ENCODE measurements around the gene SNX33. TPM values are rescaled to one million over a fixed set of nuclear protein-coding genes. Genes with fewer than 3 reads are reported as not detected.
"Not testable (repeated sequence)": the region's sequence is repeated elsewhere in the genome, so short reads cannot be mapped to it uniquely, and the experiment has no call there.

Gene SNX33
- polyA plus RNA-seq, 6 donors from 2014 or later, result 0.13 TPM; not detected in 5

DNA sequence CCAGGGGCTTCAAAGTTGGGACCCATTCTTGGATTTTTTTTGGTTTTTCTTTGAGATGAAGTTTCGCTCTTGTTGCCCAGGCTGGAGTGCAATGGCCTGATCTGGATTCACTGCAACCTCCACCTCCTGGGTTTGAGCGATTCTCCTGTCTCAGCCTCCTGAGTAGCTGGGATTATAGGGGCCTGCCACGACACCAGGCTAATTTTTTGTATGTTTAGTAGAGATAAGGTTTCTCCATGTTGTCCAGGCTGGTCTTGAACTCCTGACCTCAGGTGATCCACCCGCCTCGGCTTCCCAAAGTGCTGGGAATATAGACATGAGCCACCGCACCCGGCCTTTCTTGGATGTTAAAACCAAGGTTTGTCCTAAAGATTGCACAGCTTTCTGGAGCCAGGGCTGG is 13.8 kb upstream of the SNX33 start:
- not testable (repeated sequence) for DNase-seq; H3K27ac Mint-ChIP-seq; ATAC-seq (ENCODE audit: low read depth in 2 of 2); H3K36me3 Mint-ChIP-seq; H3K9me3 Mint-ChIP-seq; H3K27me3 Mint-ChIP-seq; H3K4me3 Mint-ChIP-seq
- peaks cover 19 to 23% (median 22%) of the 10 kb centered on the region in 3 donors for H3K4me1 Mint-ChIP-seq

DNA sequence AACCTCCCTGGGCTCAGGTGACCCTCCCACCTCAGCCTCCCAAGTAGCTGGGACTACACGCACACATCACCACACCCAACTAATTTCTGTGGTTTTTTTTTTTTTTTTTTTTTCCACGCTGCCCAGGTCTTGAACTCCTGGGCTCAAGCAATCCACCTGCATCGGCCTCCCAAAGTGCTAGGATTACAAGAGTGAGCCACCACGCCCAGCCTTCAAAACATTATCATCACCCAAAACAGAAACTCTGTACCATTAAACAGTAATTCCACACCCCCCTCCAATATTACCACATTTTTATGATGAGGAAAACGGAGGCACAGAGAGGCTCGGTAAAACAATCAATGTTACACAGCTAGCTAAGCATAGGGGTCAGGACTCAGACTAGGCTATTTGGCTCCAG is 11.7 kb upstream of the SNX33 start:
- Mint-ChIP-seq H3K4me3 (no peak overlapping the region), H3K27ac (peak overlapping the region in 1 of 6 donors; percentile 93), H3K4me1 (peaks cover 22 to 38% (median 34%) of the 10 kb centered on the region in 3 donors), H3K9me3 (no peaks in the 10 kb centered on the region), H3K27me3 (no peaks in the 10 kb centered on the region), H3K36me3 (no peaks in the 10 kb centered on the region)
- no peak for DNase-seq
- no peak for ATAC-seq (ENCODE audit: low read depth in 2 of 2)

DNA sequence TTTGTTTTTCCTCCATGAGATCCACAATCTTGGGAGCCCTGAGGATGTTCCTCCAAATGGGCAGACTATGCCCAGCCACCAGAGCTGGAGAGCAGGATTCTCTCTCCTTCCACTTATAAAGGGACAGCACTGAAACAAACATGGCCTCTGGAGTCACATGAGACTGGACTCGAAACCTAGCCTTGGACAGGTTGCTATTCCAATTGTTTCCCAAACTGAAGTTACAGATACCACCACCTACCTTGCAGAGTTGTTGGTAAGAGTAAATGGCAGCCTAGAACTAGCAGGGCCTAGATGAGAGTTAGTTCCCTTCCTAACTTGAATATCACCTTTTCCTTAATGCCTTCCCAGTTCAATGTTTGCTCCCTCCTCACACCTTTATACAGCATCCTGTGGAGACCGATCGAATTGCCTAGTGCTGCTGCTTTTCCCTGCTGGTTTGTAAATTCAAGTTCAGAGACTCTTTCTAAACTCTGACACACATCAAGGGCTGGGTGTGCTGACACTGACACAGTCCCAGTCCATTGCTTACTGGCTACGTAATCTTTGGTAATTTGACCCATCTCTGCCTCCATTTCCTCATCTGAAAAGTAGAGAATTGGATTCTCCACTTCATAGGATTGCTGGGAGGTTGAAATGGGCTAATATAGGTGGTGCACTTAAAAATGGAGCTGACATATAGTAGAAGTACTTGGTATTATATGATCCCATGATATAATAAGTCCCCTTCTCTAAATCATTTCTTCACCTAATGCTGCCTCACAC is 10.3 kb upstream of the SNX33 start:
- ATAC-seq (ENCODE audit: low read depth in 2 of 2), result no peak
- Mint-ChIP-seq H3K4me1 (peaks cover 25 to 42% (median 36%) of the 10 kb centered on the region in 3 donors), H3K36me3 (no peaks in the 10 kb centered on the region), H3K27me3 (no peaks in the 10 kb centered on the region), H3K4me3 (peak overlapping the region in 5 of 8 donors; percentile 16 to 97 (median 73)), H3K27ac (peak overlapping the region in 1 of 6 donors; percentile 42), H3K9me3 (no peaks in the 10 kb centered on the region)
- no peak for DNase-seq

DNA sequence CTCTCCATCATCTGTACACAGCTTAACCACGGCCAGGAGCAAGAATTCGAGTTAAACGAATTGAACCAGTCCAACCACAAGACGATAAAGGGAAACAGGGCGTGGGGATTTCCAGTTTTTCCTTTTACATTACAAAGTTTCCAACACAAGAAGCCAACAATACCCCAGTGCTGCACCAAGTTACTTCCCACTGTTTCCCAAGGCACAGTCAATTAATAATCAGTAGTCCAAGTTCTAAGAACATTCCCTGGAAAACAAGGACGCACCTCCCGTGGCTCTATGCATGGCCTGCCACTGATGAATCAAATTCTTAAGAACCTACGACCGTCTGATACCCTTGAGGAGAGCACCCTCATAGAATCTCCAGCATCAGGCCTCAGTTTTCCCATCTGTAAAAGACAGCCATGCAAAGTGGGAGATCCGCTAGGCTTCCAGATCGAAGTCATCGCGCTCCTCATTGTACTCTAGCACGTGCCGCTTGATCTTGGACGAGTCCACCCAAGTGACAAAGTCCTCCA is 8.5 kb upstream of the SNX33 start:
- Mint-ChIP-seq H3K9me3 (no peaks in the 10 kb centered on the region), H3K27me3 (no peaks in the 10 kb centered on the region), H3K27ac (peak overlapping the region; percentile 91 to 98 (median 97)), H3K36me3 (no peaks in the 10 kb centered on the region), H3K4me3 (peak overlapping the region; percentile 87 to 97 (median 94)), H3K4me1 (peaks cover 25 to 42% (median 36%) of the 10 kb centered on the region in 3 donors)
- DNase-seq (no peak), ATAC-seq (ENCODE audit: low read depth in 2 of 2) (no peak)

DNA sequence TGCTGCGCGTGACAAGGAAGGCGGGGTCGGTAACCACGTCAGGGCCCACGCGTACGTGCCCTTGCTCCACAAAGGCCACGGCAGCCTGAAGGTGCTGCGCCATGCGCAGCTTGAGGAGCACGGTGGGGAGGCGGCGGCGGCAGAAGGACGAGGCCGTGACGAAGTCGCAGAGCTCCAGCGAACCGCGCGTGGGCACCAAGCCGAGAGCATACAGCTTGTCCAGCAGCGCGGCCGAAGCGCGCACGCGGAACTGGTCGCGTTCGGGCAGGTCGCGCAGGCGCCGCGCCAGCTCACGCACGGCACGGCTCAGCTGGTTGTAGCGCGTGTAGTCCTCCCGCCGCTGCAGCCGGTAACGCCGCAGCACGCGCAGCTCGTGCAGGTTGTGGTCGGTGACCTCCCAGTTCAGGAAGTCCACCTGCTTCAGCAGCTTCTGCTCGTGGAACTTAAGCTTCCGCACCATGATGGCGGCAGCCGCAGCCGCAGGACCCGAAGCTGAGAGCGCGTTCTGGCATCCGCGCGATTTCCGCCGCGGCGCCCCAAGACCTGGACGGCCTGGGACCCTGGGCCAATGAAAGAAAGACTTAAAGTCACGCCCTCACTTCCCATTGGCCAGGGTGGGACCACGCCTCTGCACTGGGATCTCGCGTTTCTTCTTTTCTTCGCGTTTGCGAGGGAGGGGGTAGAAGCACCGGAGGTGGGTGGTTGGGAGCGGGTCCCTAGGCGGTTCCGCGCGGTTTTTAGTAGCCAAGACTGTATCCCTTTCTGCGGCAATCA is 7.8 kb upstream of the SNX33 start, which contains the start of gene IMP3:
Gene IMP3, minus strand, starts transcription at position 516 of the 774 bp plus-strand sequence. Its CDS starts 56 bp downstream, at position 460.
- Mint-ChIP-seq H3K27me3 (no peaks in the 10 kb centered on the region), H3K36me3 (no peaks in the 10 kb centered on the region), H3K4me1 (peaks cover 25 to 42% (median 36%) of the 10 kb centered on the region in 3 donors), H3K27ac (peak within 1 kb of the TSS; percentile 91 to 98 (median 97)), H3K4me3 (peak within 1 kb of the TSS; percentile 87 to 97 (median 94)), H3K9me3 (no peaks in the 10 kb centered on the region)
- ATAC-seq (ENCODE audit: low read depth in 2 of 2) (peak; percentile 90 to 91), DNase-seq (peak; percentile 93)

DNA sequence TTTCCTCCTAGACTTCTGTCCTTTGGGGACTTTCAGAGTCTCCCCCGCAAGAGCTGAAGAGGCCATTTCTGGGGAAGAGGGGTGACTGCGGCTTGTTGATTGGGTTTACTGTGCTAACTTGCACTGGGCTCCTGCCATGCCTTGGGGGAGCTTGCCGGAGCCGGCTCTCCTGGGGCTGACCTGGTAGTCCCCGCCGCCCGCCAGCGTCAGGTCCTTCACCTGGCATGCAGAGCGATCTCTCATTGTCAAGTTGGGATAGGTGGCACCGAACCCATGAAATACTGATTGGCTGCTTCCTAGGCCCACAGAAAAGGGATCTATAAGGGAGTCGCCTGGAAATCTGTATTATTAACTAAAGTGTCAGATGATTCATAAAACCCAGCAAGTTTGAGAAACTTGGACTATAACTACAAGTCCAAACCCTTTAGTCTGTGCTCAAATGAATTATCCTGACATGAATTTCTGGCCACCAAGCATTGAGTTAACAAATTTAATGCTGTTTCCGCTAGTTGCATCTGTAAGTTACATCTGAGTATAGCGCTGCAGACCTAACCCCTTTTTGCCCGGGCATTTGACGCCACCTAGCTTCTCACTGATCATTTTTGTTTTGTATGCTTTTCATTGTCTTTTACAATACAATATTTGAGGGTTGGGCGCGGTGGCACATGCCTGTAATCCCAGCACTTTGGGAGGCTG is 7.1 kb upstream of the SNX33 start:
- peaks cover 25 to 41% (median 36%) of the 10 kb centered on the region in 3 donors for H3K4me1 Mint-ChIP-seq
- no peaks in the 10 kb centered on the region for H3K27me3 Mint-ChIP-seq
- peak; percentile 37 for DNase-seq
- H3K36me3 Mint-ChIP-seq, result no peaks in the 10 kb centered on the region
- peak overlapping the region; percentile 91 to 98 (median 97) for H3K27ac Mint-ChIP-seq
- peak; percentile 31 for ATAC-seq (ENCODE audit: low read depth in 2 of 2)
- no peaks in the 10 kb centered on the region for H3K9me3 Mint-ChIP-seq
- H3K4me3 Mint-ChIP-seq, result peak overlapping the region; percentile 87 to 97 (median 94)

DNA sequence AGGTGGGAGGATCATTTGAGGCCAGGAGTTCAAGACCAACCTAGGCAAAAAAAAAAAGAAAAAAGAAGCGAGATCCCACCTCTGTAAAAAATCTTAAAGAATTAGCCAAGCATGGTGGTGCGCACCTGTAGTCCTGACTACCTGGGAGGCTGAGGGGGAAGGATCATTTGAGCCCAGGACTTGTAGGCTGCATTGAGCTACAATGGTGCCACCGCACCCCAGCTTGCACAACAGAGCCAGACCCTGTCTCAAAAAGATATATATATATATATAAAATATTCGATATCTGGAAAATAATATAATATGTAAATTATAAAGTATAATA is 6.6 kb upstream of the SNX33 start:
- DNase-seq (no peak), ATAC-seq (ENCODE audit: low read depth in 2 of 2) (no peak)
- H3K27me3 Mint-ChIP-seq, result peaks cover 0 to 1% (median under 1%) of the 10 kb centered on the region in 3 donors
- H3K9me3 Mint-ChIP-seq, result no peaks in the 10 kb centered on the region
- peak overlapping the region in 3 of 6 donors; percentile 97 to 98 (median 97) for H3K27ac Mint-ChIP-seq
- H3K36me3 Mint-ChIP-seq, result no peaks in the 10 kb centered on the region
- H3K4me3 Mint-ChIP-seq, result peak overlapping the region; percentile 87 to 97 (median 94)
- peaks cover 23 to 36% (median 33%) of the 10 kb centered on the region in 3 donors for H3K4me1 Mint-ChIP-seq

DNA sequence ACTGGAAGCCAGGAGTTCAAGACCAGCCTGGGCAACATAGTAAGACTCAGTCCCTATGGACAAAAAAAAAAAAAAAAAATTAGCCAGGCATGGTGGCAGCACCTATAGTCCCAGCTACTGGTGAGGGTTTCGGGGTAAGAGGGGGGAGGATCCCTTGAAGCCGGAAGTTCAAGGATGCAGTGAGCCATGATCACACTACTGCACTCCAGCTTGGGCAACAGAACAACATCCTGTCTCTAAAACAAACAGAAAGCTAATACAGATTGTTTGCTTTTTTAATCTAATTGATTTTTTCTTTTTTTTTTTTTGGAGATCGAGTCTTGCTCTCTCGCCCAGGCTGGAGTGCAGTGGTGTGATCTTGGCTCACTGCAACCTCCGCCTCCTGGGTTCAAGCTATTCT is 6.1 kb upstream of the SNX33 start:
- Mint-ChIP-seq H3K9me3 (no peaks in the 10 kb centered on the region), H3K36me3 (no peaks in the 10 kb centered on the region), H3K4me1 (peaks cover 24 to 39% (median 31%) of the 10 kb centered on the region in 3 donors), H3K27ac (no peak overlapping the region), H3K27me3 (peaks cover 2 to 6% (median 5%) of the 10 kb centered on the region in 3 donors), H3K4me3 (peak overlapping the region in 1 of 8 donors; percentile 97)
- ATAC-seq (ENCODE audit: low read depth in 2 of 2) (no peak), DNase-seq (no peak)

DNA sequence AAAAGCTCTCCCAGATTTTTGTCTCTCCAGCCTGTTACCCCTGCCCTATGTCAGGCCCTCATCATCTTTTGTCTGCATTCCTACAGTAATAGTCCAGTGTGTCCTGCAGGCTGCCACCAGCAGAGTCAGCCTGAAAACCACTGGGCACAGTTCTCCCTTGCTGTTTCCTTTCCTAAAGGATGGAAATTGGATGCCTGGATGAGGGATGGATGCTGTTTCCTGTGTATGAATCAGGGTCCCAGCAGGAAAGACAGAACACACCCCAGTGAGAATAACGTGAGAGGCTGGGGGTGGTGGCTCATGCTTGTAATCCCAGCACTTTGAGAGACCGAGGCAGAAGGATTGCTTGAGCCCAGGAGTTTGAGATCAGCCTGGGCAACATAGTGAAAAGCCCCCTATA is 3.3 kb upstream of the SNX33 start:
- H3K4me3 Mint-ChIP-seq, result peak overlapping the region in 3 of 8 donors; percentile 54 to 75 (median 72)
- H3K27ac Mint-ChIP-seq, result no peak overlapping the region
- H3K27me3 Mint-ChIP-seq, result peaks cover 7 to 21% (median 14%) of the 10 kb centered on the region in 3 donors
- no peaks in the 10 kb centered on the region for H3K36me3 Mint-ChIP-seq
- DNase-seq (no peak), ATAC-seq (ENCODE audit: low read depth in 2 of 2) (no peak)
- no peaks in the 10 kb centered on the region for H3K9me3 Mint-ChIP-seq
- H3K4me1 Mint-ChIP-seq, result peaks cover 16 to 29% (median 16%) of the 10 kb centered on the region in 3 donors

DNA sequence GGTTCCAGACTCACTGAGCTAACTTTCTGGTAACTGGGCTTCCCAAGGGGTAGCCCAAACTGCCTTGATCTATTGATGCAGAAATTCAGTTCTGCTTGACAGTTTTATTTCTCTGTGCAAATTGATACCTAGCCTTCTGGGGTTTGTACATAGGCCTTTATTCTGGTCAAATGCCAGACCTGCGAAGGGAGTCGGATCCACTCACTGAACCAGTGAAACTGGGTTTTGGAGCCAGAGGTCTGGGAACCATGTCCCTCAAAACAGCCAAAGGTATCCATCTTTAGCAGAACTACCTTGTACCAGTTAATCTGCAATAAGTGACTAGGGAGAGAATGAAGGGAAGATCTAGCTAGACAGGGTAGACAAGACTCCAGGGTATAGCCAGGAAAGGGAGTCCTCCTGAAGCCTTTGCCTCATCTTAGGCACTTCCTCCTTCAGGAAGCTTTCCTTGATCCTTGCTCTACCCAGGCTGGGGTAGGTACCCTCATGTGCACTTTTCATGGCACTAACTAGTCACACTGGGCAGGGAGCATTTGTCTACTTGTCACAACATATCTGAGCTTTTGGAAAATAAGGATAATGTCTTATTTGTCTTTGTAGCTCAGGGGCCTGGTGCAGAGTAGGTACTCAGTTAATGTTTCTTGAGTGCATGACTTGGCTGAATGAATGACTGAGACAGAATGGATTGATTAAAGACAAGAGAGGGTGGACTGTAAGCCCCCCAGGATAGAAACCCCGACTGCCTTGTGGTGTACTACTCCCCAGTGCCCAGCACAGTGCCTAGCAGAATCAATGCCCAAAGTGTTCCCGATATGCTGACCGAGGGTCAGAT is 1.4 kb upstream of the SNX33 start:
- Mint-ChIP-seq H3K9me3 (no peaks in the 10 kb centered on the region), H3K4me1 (peaks cover 7 to 16% (median 15%) of the 10 kb centered on the region in 3 donors), H3K27ac (peak overlapping the region in 1 of 6 donors; percentile 75), H3K27me3 (peaks cover 7 to 27% (median 14%) of the 10 kb centered on the region in 3 donors), H3K36me3 (no peaks in the 10 kb centered on the region), H3K4me3 (peak overlapping the region; percentile 67 to 90 (median 86))
- ATAC-seq (ENCODE audit: low read depth in 2 of 2), result no peak
- DNase-seq, result no peak

DNA sequence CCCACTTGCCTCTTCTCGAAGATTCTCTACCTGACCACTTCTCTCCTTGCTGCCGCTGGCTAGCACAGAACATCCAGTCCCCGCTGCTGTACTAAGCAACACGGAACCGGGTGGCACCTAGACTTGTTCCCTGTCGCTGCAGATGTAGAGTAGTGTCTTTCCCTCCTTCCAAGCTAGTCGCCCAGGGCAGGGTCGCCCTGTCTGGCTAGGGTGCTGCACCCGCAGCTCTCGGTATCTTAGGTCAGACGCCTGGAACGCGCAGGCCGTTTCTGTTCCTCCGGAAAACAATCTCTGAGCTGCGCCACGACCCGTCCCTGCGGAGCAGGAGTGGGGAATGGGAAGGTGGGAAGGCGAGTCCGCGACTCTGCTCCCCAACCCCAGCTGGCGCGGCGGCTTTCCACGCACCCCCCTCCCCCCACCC is 758 bp upstream of the SNX33 start:
- peak overlapping the region; percentile 67 to 90 (median 86) for H3K4me3 Mint-ChIP-seq
- peak; percentile 33 to 38 for ATAC-seq (ENCODE audit: low read depth in 2 of 2)
- H3K9me3 Mint-ChIP-seq, result no peaks in the 10 kb centered on the region
- no peak for DNase-seq
- H3K27ac Mint-ChIP-seq, result peak overlapping the region in 3 of 6 donors; percentile 56 to 75 (median 74)
- H3K27me3 Mint-ChIP-seq, result peaks cover 7 to 29% (median 14%) of the 10 kb centered on the region in 3 donors
- H3K4me1 Mint-ChIP-seq, result peaks cover 7 to 16% (median 15%) of the 10 kb centered on the region in 3 donors
- no peaks in the 10 kb centered on the region for H3K36me3 Mint-ChIP-seq
